GM13976 (cell line): ENCODE measurements around the gene FAM76B.

ENCODE experiments used
- DNase-seq: peaks from one replicate; pipeline ENCODE4 v3.0.0; 2012; ENCODE audit warnings: low spot score
- in situ Hi-C: fragments of 300-500 bp; cut with MboI; formaldehyde crosslinking; loops from one replicate; pipeline ENCODE4 v1.12.0; 2022; ENCODE audit warnings: low sequenced_read_pairs, mixed read lengths, inconsistent platforms; ENCODE audit not compliant: unreplicated experiment
- TF ChIP-seq, protein P1 (sequence below): IDR thresholded peaks from 2 replicates; pipeline ENCODE4 v1.5.1; 2012; ENCODE audit warnings: borderline replicate concordance, mild to moderate bottlenecking; ENCODE audit not compliant: insufficient read depth; ENCODE audit errors: extremely low read depth, missing control alignments, control extremely low read depth

FAM76B gene

DNA sequence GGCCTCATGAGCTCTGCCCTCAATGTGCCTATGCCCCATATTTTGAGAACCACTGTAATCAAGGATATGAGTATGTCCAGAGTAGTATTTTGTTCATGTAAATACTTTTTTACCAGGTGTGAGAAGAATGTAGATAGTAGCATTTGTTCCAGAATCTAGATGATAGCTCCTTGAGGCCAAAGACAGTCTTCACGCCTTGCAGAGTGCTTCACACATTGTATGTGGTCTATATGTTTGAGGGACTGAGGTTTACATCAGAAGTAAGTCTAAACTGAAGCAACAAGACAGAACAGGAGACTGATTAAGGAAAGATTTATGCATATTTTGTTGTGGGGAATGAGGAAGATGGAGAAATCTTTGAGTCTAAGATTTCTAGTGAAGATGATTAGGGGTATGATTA lies 13.2 kb upstream of the FAM76B start:
- no peak for DNase-seq
- in situ Hi-C loops: no loop called here
- TF ChIP-seq, protein P1, sequence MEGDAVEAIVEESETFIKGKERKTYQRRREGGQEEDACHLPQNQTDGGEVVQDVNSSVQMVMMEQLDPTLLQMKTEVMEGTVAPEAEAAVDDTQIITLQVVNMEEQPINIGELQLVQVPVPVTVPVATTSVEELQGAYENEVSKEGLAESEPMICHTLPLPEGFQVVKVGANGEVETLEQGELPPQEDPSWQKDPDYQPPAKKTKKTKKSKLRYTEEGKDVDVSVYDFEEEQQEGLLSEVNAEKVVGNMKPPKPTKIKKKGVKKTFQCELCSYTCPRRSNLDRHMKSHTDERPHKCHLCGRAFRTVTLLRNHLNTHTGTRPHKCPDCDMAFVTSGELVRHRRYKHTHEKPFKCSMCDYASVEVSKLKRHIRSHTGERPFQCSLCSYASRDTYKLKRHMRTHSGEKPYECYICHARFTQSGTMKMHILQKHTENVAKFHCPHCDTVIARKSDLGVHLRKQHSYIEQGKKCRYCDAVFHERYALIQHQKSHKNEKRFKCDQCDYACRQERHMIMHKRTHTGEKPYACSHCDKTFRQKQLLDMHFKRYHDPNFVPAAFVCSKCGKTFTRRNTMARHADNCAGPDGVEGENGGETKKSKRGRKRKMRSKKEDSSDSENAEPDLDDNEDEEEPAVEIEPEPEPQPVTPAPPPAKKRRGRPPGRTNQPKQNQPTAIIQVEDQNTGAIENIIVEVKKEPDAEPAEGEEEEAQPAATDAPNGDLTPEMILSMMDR: no peak

DNA sequence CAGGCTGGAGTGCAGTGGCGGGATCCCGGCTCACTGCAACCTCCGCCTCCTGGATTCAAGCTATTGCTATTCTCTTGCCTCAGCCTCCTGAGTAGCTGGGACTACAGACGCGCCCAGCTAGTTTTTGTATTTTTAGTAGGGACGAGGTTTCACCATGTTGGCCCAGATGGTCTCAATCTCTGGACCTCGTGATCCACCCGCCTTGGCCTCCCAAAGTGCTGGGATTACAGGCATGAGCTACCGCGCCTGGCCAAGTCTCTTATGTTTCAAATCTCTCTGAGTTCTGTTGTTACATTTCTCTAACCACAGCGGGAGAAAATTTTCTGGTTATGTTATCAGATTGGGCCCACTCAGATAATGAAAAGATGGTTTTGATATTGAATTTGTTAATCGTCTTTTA lies 10.9 kb upstream of the FAM76B start:
- in situ Hi-C loops: no loop called here
- TF ChIP-seq, protein P1: no peak
- no peak for DNase-seq

DNA sequence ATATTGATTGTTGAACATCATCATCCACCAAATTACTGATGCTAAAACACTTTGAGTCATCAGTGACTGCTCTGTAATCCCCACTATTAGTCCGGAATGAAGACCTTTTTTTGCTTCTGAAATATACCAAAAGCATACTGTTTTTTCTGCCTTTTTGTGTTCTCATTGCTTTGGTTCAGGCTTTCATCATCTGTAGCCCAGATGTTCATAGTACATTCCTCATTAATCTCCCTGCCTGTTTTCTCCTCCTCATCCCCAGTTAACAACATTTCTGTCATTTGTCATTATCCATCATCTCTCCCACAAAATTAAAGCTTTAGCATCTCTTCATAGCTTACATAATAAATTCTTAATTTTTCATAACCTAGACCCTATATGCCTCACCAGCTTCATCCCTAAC lies 10.0 kb upstream of the FAM76B start:
- in situ Hi-C loops: no loop called here
- TF ChIP-seq, protein P1: no peak
- DNase-seq: no peak

DNA sequence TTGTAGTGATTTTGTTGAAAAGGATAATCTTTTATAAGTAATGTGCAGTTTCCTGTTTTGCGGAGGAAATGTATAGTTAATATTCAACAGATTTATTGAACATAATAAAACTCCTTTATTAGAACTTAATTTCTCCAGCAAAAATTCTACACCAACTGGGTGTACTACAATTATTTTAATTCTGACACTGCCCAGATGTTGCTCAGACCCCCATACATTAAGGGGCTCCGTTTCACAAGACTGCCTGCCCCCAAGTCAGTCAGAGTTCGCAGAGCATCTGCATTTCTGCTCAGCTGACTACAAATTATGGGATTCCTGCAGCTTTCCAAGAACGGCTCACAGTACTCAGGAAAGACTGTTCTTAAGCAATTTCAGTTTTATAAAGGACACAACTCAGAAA lies 6.9 kb upstream of the FAM76B start:
- in situ Hi-C loops: no loop called here
- DNase-seq: no peak
- TF ChIP-seq, protein P1: no peak

DNA sequence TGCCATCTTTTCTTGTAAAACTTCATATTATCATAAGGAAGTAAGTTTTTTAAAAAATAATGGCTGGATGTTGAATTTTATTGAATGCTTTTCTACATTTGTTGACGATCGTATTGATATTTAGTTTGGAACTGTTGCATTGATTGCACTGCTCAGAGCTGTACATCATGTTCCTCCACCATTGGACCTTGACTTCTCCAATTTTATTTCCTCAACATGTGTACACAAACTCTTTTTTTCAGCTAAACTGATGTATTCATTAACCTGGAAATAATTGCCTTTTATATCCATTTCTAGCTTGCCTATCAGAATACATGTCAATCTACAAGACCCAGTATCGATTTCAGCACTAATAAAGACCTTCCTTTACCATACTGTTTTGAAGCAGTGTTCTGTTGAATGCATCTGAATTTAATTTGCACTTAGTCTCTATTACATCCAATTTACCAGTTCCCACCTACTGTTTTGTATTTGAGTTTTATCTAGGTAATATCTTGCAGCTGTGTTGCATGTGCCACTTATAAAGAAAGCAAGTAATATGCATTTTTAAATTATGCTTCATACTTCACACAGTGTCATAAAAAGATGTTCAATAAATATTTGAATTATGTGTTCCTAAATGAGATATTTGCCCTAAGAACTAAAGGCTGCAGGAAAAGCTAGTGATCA lies 6.2 kb upstream of the FAM76B start:
- in situ Hi-C loops: no loop called here
- no peak for DNase-seq
- TF ChIP-seq, protein P1: no peak

DNA sequence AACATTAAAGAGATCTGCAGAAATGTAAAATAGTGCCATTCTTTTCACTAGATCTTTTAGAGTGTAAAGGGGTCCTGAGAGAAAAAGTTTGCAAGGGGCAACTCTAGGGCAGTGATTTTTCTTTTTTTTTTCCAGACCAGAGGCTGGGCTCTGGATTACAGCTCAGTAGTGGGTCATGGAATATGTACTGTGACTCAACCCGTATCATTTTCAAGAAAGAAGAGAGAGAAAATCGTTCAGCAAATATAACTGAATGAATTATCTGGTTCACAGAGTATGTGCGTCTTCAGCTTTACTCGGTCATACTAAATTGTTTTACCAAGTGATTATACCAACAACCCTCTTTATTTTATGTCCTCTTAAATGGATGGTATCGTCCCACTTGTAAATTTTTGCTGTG lies 4.5 kb upstream of the FAM76B start:
- TF ChIP-seq, protein P1: no peak
- no peak for DNase-seq
- in situ Hi-C loops: no loop called here
